GM18508 (cell line): Measurements from ENCODE around the gene AP1M2.
"Not testable (repeated sequence)": the region's sequence is repeated elsewhere in the genome, so short reads cannot be mapped to it uniquely, and the experiment has no call there.

Source experiments
- ATAC-seq: cut with Tn5 transposase; IDR thresholded peaks from one replicate; pipeline ENCODE4 v1.9.1; 2021; ENCODE audit warnings: moderate number of reproducible peaks; ENCODE audit not compliant: insufficient read depth, unreplicated experiment

Gene AP1M2

DNA sequence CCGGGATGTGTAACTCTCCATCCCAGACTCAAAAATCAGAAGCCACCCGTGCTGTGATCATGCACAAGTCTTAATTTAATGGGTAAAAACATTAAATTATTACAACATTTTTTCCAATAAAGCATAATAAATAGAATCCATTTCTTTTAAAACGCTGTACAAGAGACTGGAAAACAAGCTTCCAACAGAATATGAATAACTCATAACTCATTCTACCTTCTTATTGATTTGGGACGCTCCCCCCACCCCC, 20.8 kb downstream of the AP1M2 start:
- no peak for ATAC-seq

DNA sequence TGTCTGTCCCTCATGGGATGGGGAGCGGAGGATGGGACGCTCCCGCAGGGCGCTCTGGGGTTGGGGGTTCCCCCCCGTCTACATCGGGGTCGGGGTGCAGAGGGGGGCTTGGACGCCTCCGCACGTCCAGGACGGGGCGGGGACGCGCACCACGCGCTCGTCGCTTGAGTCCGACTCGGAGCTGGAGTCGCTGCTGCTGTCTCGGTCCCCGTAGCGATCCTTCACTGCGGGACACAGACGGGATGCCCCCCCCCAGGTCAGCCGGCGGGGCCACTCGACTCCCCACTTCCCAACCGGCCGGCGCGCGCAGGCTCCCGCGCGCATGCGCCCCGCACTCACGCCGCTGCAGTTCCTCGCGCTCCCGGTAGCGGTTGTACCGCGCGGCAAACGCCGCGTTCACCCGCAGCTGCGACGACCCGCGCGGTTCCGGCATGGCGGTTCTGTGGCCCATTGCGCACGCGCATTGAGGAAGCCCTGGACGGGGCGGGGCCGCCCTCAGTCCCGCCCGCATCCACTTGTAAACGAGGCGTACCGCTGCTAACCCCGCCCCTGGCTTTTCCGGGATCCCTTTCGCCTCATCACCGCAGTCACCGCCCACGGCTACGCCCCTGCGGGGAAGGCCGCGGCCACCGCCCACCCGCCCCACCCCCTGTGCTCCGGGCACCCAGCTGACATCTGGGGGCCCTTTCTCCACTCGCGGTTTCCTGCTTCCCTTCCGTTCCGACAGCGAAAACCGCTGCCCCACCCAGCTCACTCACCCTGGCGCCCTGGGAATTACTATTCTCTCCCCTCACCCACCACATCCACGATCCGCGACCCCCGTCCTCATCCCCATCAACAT, 21.3 kb downstream of the AP1M2 start, which contains the start of gene KRI1:
KRI1 (minus strand) TSS at position 444 of the 841 bp plus-strand sequence; CDS start at position 433, 11 bp downstream.
- ATAC-seq = no peak

DNA sequence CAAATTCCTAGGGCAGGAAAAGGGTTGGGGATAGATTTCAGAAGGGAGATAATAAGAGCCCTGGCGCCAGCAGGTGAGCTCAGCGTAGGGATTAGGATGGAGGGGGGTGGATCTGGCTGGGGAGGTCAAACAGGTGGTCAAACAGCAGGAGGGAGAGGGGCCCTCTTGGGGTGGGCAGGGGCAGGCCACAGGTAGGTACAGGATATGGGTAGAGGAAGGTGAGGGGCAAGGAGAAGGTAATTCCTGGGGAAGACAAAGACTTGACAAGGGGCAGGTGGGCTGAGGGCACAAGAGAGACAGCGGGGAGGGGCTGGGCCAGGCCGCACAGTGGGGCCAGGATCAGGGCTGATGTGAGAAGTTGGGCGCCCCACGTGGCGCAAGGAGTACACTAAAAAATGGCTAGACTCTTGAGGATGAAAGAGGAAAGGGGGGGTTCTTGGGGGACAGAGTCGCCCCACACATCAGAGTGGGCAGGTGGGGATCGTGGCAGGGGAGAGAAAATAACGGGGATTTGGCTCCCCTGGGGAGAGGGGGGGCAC, 22.0 kb downstream of the AP1M2 start:
- no peak for ATAC-seq

DNA sequence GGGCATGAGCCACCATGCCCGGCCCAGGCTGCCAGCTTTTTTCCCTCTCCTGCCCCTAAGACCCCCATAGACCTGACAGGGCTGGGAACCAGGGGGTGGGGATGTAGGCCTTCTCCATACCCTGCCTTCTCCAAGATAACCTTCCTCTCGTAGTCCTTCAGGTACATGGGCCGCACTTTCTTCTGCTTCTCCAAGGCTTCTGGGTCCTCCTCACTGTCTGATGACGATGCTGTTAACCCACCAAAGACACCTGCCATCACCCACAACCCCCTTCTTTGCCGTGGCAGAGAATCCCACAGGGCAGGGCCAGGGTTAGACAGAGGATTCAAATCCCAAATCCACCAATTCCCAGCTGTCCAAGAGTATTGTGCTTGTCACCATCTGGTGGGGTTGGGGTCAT, 24.5 kb downstream of the AP1M2 start:
- ATAC-seq = no peak

DNA sequence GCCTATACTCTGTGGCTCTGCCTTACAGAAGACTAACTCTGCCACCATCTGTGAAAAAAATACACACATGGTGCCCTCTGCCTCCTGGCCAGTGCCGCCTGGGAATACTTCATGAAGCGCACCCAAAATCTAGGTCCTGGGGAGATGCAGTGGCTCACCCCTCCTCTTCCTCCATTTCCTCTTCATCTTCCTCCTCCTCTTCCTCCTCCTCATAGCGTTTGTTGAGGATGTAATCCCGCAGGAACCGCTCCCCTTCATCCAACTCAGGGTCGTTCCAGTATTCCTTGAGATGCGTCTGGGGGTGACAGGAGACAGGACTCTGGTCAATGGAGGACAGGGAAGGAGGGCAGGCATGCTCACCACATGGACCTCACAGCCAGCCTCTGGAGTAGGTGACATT, 27.0 kb downstream of the AP1M2 start:
- no peak for ATAC-seq

DNA sequence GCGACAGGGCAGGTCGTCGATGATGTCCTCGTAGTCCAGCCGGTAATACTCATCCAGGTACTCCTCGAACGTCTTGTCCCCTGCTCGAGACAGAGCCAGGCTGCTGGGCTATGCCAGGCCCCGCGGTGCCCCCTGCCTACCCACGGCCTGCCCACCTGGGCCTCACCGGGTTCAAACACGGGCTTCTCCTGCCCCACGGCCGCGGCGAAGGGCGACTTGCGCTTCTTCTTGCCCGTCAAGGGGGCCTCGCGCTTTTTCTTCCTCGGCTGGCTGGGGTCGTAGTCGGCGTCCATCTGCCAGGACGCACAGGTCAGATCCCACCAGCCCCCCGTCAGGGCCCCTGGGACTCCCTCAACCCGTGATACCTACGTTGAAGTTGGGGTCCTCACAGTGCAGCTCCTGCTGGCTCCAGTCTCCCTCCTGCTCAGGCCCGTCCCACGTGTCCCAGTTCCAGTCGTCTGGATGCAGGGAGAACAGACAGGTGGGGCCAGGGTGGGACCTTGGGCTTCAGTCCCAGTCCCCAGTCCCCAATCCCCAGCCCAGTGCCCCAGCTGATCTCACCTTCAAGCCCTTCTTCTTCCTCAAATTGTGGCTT, 29.4 kb downstream of the AP1M2 start:
- ATAC-seq = no peak

DNA sequence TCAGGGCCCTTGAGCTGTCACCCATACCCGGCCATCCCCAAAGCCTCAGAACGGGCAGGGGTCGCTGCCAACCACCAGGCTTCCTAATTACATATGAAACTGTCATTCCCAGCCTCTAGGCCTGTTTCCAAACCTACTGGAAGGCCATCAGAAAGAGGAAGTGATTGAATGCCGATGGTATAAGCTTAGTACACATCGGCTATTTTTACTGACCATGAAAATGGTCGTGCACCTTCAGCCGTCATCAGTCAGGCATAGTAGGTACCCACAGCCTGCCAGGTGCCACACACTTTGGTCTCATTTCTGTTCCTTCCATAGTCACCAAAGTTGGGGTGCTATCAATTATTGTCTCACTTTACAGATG, 31.5 kb downstream of the AP1M2 start:
- ATAC-seq = no peak

DNA sequence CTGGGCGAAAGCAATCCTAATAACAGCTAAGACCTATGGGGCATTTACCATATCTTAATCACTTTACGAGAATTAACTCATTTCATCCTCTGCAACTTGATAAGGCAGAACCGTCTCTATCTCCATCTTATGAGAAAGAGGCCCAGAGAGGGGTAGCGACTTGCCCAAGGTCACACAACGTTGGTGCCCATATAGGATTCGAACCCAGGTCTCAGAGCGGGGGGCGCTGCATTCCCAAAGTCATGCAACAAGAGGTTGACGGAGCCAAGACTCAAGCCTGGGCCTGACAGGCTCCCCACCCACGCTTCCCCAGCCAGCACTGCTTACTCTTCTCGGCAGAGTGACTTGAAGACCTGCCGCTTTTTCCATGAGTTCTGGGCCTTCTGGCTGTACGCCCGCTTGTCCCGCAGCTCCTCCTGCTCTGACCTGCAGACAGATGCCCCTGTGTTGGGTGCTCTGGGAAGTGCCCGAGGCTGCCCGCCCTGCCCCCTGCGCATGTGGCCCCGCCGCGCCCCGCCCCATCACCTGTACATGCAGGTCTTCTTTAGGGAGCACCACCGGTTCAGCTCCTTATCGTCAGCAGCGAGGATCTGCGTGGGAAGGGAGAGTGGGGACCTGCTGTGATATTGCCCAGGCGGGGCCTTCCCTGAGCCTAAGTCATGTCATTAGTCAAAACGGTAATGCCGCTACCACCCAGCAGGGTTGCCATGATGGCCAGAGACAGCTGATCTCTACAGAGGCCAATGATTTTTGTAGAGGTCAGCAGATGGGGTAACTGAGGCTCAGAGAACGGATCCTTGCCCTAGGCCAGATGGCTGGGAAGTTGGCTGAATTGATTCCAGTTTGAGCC, 32.1 kb downstream of the AP1M2 start:
- ATAC-seq = no peak

DNA sequence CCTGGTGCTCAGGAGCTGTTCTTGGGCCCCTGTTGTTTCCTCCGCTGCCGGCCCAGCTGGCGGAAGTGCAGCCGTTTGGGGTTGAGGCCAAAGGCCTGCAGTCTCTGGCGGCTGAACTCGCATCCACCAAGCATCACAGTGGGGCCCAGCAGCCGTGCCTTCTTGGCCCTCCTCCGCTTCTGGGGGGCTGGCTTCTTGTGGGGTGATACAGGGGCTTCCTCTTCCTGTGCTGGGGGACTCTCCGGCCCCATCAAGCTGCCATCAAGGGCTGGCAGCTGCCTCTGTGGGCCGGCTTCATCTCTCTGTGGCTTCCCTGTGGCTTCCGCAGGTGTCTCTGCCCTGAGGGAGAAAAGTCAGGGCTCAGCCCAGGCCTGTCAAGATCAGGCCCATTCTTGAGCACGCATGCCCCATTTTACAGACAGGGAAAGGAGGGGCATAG, 33.1 kb downstream of the AP1M2 start:
- no peak for ATAC-seq

DNA sequence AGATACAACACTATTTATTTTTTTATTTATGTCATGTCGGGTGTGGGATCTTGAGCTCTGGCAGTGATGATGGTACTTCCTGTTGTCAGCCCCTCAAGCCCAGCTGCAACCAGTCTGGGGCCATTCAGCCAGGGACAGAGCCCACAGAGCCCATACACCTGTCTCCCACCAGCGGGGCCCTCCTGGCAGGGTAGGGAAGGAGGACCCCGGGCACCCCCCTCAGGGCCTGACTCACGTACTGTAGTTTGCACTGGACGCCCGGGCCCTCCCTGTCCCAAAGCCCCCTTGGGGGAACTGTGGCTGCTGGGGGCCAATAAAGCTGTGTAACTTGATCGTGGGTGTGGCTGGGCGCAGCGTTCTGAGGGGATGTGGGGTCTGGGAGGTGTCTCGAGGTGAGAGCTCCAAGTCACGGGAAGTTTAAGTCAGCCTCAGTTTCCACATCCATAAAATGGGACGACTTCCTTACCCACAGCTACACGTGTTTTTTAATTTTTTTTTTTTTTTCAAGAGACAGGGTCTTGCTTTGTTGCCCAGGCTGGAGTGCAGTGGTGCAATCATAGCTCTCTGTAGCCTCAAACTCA, 33.9 kb downstream of the AP1M2 start:
- no peak for ATAC-seq

DNA sequence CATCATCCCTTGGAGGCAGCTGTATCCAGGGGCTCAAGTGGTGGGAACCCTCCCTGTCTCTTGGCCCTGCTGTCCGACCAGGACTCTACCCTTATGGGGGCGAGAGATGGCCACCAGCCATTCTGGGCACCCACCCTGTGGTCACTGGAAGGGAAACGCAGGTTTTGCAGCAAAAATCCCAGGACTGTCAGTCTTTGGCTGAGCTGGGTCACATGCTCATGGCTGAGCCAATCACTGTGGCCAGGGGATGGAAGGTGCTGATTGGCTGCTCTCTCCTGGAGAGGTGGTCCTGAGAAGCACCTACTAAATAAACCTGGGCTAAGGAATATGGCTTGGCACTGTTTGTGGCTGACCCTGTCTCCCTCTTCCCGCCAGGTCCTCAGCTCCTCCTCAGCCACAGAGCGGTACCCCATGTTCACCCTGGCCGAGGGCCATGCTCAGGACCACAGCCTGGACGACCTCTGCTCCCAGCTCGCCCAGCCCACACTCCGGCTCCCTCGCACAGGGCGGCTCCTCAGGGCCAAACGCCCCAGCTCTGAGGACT, 34.5 kb downstream of the AP1M2 start:
- no peak for ATAC-seq

DNA sequence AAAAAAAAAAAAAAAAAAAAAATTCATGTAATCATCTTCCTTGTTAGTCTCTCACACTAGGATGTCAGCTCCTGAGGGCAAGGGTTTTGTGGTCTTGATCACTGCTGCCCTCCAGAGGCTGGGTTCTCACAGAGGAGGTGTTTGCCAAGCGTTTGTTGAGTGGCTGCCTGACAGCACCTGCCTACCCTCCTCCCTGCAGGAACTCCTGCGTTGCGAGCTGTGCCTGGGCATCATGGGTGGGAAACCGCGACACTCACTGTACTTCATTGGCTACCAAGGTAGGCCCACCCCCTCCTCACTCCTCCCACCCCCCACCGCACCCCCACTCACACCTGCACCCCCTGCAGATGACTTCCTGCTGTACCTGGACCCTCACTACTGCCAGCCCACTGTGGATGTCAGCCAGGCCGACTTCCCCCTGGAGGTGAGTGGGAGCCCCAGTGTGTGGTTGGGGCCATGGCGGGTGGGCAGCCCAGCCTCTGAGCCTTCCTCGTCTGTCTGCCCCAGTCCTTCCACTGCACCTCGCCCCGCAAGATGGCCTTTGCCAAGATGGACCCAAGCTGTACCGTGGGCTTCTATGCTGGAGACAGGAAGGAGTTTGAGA, 35.3 kb downstream of the AP1M2 start:
- no peak for ATAC-seq

DNA sequence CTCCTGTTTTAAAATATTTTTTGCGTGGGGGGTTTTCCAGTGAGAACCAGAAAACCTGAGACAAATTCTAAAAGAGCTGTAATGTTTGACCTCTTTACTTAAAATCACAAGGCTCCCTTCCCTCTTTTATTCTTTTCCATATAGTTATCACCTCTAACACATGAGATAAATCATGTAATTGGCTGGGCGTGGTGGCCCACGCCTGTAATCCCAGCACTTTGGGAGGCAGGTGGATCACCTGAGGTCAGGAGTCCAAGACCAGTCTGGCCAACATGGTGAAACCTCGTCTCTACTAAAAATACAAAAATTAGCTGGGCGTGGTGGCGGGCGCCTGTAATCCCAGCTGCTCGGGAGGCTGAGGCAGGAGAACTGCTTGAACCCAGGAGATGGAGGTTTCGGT, 36.1 kb downstream of the AP1M2 start:
- ATAC-seq = not testable (repeated sequence)

DNA sequence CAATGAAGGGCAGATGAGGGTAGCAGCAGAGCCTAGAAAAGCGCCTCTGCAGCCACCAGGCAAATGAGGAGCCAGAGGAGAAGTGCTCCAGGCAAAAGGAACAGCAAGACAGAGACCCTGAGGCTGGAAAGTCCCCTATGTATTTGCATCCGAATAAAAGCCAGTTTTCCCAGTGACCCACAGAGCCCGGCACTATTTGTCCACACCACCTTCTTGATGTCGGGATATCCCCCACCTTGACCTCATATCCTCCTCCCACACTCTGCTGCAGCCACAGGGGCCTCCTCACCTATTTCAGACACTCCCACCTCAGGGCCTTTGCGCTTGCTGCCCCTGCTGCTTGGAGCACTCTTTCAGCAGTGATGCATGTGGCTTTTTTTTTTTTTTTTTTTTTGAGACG, 36.8 kb downstream of the AP1M2 start:
- ATAC-seq = no peak

DNA sequence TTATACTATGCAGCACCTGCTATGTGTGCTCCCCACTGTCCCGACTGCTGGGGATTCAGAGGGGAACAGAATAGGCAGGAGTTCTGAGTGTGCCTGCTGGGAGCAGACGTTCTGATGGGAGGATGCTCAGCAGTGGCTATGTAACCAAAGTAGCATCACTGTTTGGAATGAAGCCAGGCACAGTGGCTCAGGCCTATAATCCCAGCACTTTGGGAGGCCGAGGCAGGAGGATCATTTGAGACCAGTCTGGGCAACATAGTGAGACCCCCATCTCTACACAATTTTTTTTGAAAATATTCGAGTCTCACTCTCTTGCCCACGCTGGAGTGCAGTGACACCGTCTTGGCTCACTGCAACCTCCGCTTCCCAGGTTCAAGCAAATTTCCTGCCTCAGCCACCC, 37.4 kb downstream of the AP1M2 start:
- no peak for ATAC-seq

DNA sequence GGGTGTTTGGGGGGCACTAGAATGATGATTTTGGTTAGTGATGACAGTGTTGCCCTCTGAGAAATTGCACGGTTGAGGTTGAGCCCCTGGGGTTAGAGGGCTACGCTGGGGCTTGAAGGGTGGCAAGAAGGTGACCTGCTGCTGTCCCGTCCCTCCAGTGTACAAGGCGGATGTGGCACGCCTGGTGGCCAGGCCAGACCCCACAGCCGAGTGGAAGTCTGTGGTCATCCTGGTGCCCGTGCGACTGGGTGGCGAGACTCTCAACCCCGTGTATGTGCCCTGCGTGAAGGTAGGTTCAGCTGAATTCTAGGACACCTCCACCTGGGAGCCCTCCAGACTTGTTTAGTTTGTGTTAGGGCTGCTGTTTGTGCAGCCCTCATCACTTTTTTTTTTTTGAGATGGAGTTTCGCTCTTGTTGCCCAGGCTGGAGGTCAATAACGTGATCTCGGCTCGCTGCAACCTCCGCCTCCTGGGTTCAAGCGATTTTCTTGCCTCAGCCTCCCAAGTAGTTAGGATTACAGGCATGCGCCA, 38.3 kb downstream of the AP1M2 start:
- no peak for ATAC-seq

DNA sequence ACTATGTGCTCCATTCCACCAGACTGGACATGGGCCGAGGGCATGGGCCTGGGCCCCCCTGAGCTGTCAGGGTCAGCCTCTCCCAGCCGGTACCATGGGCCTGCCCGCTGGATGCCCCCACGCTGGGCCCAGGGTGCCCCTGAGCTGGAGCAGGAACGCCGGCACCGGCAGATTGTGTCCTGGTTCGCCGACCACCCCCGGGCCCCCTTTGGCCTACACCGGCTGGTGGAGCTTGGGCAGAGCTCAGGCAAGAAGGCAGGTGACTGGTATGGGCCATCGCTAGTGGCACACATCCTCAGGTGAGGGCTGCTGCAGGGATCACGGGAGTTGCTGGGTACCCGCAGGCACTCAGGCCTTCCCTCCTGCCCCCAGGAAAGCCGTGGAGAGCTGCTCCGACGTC, 40.3 kb downstream of the AP1M2 start:
- no peak for ATAC-seq

DNA sequence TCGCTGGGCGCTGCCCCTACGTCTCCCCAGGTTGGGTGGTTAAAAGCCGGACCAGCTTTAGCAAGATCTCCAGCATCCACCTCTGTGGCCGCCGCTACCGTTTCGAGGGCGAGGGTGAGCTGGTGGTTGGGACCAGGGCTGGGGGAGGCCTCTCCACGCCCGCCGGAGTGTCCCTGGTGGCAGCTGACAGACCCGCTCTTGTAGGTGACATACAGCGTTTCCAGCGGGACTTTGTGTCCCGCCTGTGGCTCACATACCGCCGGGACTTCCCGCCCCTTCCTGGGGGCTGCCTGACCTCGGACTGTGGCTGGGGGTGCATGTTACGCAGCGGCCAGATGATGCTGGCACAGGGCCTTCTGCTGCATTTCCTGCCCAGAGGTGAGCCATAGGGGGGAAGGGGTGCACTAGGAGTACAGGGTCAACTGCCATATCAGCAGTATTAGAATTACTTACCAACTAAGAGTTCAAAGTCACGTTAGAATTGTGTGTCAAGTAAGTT, 42.3 kb downstream of the AP1M2 start:
- no peak for ATAC-seq

DNA sequence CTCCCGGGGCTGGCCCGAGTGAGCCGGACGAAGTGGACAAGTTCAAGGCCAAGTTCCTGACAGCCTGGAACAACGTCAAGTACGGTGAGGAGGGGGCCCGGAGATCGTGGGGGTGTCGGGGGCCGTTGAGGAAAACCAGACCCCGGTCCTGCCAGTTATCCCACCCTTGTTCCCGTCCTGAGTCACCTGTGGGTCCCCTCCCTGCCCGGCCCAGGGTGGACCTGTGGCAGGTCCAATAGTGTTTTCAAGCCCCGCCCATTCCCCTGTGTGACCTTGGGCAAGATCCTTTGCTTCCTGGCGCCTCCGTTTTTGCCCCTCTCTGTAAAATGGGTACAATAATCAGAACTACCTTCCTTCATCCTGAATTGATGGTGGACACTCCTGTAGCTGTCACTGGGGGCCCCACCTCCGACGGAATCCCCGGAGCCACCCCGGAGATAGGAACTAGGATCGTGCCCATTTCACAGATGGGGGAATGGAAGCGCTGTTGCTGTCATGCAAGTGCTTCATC, 42.8 kb downstream of the AP1M2 start:
- ATAC-seq = no peak
